ENCODE measurements around the gene LUZP2.

GRCh38 chr11:24828938-24829605, 332.2 kb downstream of the LUZP2 start:
- TF ChIP-seq RBM22 (IDR thresholded peaks at IDR 0.05; ENCODE audit: low read depth, low read length, poor library complexity, severe bottlenecking) (no peak), CCAR2 (IDR thresholded peaks at IDR 0.05; ENCODE audit: low read depth, low read length) (no peak)
